ENCODE measurements around the gene L2HGDH. TPM values are rescaled to one million over a fixed set of nuclear protein-coding genes. Genes with fewer than 3 reads are reported as not detected.

Gene L2HGDH
- total RNA-seq, 4 donors from 2014 or later = 8.9 to 18.2 (median 11.6) TPM

DNA sequence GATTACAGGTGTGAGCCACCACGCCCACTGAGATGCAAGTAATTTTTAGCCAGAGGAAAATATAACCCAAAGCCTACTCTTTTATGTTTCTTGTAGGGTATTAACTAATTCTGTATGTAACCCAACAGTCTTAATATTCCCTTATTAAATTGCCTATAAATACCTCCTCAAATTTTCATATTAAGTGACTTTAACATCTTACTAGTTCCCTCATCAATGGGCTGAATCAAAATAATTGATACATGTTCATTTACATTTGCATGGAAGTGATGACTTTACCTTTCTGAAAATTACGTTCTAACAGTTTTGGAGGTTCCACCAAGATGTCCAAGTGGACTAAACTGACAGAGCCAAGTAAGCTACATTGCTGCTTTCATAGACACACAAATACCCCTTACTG is 83.7 kb downstream of the L2HGDH start:
- H3K4me3 ChIP-seq (ENCODE audit: low read depth, poor library complexity, severe bottlenecking) = no peak overlapping the region
- TF ChIP-seq CTCF (IDR thresholded peaks at IDR 0.05) (no peak), POLR2A (IDR thresholded peaks at IDR 0.05) (no peak)
- DNase-seq (ENCODE audit: low spot score in 2 of 2) = no peak
- intact Hi-C loops (cut with DNase I; ENCODE audit: low total_unique reads) = no loop called here
- WGBS, 2 donors = 93 to 97% methylated on average over 2 of the region's 2 CpGs

- intact Hi-C loops (cut with DNase I; ENCODE audit: low total_unique reads) = no loop called here
- no peak for DNase-seq (ENCODE audit: low spot score in 2 of 2)
- 58 to 59% methylated on average over 5 of the region's 5 CpGs for WGBS, 2 donors
- TF ChIP-seq CTCF (IDR thresholded peaks at IDR 0.05) (no peak), POLR2A (IDR thresholded peaks at IDR 0.05) (no peak)
- no peak overlapping the region for H3K4me3 ChIP-seq (ENCODE audit: low read depth, poor library complexity, severe bottlenecking)
Observed at GRCh38 chr14:50225974-50226297, 86.1 kb downstream of the L2HGDH start.

DNA sequence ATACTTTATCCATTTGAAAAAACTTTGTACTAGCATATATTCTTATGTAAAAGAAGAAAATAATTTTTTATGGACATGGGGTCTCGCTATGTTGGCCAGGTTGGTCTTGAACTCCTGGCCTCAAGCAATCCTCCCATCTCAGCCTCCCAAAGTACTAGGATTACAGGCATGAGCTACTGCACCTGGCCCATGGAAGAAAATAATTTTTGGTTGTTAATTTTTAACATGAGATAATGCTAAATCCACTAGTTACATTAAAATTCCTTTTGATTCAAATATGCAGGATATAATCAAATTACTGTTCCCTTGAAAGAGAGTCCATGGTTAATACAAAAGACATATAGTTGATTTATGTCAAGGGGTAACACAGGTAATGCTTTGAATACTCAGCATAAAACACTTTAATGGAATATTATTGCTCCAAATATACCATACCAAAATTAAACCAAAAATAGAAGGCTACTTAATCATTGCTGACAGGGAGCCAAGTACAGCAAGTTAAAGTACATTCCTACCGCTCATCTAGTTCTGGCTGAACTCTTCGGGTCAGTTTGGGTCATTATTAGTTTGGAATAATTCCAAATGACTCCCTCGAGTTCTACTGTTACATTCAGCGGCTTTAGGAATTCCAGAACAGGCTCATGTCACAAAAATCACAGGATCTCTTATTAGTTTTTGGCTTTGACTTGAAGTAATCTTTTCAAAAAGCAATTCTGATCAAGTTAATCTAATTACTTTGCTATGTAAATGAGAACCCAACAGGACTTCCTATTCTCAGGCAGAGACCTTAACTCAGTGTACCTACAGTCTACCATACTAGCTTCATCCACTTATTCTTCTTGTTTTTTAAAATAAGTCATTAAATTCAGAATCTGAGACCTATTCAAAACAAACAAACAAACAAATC is 86.7 kb downstream of the L2HGDH start:
- no peak for TF ChIP-seq POLR2A (IDR thresholded peaks at IDR 0.05)
- TF ChIP-seq CTCF (IDR thresholded peaks at IDR 0.05) = no peak
- no peak overlapping the region for H3K4me3 ChIP-seq (ENCODE audit: low read depth, poor library complexity, severe bottlenecking)
- intact Hi-C loops (cut with DNase I; ENCODE audit: low total_unique reads) = no loop called here
- DNase-seq (ENCODE audit: low spot score in 2 of 2) = no peak
- WGBS, 2 donors = 30 to 32% methylated on average over 5 of the region's 5 CpGs

- H3K4me3 ChIP-seq (ENCODE audit: low read depth, poor library complexity, severe bottlenecking) = no peak overlapping the region
- WGBS, 2 donors = 83 to 89% methylated on average over 1 of the region's 1 CpG
- intact Hi-C loops (cut with DNase I; ENCODE audit: low total_unique reads) = no loop called here
- no peak for TF ChIP-seq CTCF (IDR thresholded peaks at IDR 0.05)
- no peak for TF ChIP-seq POLR2A (IDR thresholded peaks at IDR 0.05)
- no peak for DNase-seq (ENCODE audit: low spot score in 2 of 2)
Observed at GRCh38 chr14:50222055-50222613, 89.9 kb downstream of the L2HGDH start.

- TF ChIP-seq POLR2A (IDR thresholded peaks at IDR 0.05) = no peak
- DNase-seq (ENCODE audit: low spot score in 2 of 2) = no peak
- 78 to 87% methylated on average over 5 of the region's 5 CpGs for WGBS, 2 donors
- intact Hi-C loops (cut with DNase I; ENCODE audit: low total_unique reads) = no loop called here
- H3K4me3 ChIP-seq (ENCODE audit: low read depth, poor library complexity, severe bottlenecking) = no peak overlapping the region
Observed at GRCh38 chr14:50218501-50218900, 93.5 kb downstream of the L2HGDH start.

- no peak for DNase-seq (ENCODE audit: low spot score in 2 of 2)
- 41 to 57% methylated on average over 2 of the region's 2 CpGs for WGBS, 2 donors
- intact Hi-C loops (cut with DNase I; ENCODE audit: low total_unique reads) = no loop called here
- TF ChIP-seq POLR2A (IDR thresholded peaks at IDR 0.05) = no peak
- no peak for TF ChIP-seq CTCF (IDR thresholded peaks at IDR 0.05)
- no peak overlapping the region for H3K4me3 ChIP-seq (ENCODE audit: low read depth, poor library complexity, severe bottlenecking)
Observed at GRCh38 chr14:50215416-50215815, 96.6 kb downstream of the L2HGDH start.
